GM12878 (cell line): Measurements from ENCODE around the gene TRDN. TPM values are rescaled to one million over a fixed set of nuclear protein-coding genes. Genes with fewer than 3 reads are reported as not detected.

ENCODE experiments used
- ATAC-seq: fragments of 200-7000 bp; cut with Tn5 transposase; 3 replicates; pipeline ENCODE4 v1.9.1; 2020; ENCODE audit warnings: mild to moderate bottlenecking, moderate library complexity
- BruUV-seq: library from RNA; stranded (reverse); fragments of 400-500 nt; replicated peaks from 2 replicates; lab custom pipeline; 2021; lab: Mats Ljungman, UMichigan
- CTCF ChIA-PET: fragments of 300-600 bp; sonication (Branson Sonifier 250); formaldehyde crosslinking; extraction: SDS; loops from one replicate; lab custom pipeline; 2021; ENCODE audit warnings: inconsistent platforms; lab: Yijun Ruan, JAX
- POLR2A ChIA-PET: fragments of 350-600 bp; formaldehyde crosslinking; extraction: SDS; loops from one replicate; lab custom pipeline; 2021; ENCODE audit warnings: inconsistent platforms; lab: Charles Lee
- RAD21 ChIA-PET: fragments of 300-600 bp; sonication (Branson Sonifier 250); formaldehyde crosslinking; loops from one replicate; lab custom pipeline; 2023; ENCODE audit warnings: antibody characterized with exemption; ENCODE audit not compliant: unreplicated experiment; lab: Charles Lee
- SMC1A ChIA-PET: fragments of 300-600 bp; sonication (Branson Sonifier 250); formaldehyde crosslinking; loops from one replicate; lab custom pipeline; 2023; ENCODE audit not compliant: unreplicated experiment, uncharacterized antibody; lab: Charles Lee
- DNase-seq: peaks from one replicate; pipeline ENCODE4 v3.0.0-alpha.2; 2011; ENCODE audit warnings: low read depth, low spot score
- FAIRE-seq: peaks from 3 replicates; lab custom pipeline; 2011; peaks lifted over from hg19 to GRCh38; lab: Jason Lieb, UNC
- H2AFZ ChIP-seq: 2 replicates; pipeline ENCODE4 v1.6.0; 2011; ENCODE audit warnings: low read depth, low read length, control low read depth; ENCODE audit not compliant: control insufficient read depth
- H3K27ac ChIP-seq: 2 replicates; pipeline ENCODE4 v1.5.1; 2011; ENCODE audit warnings: control low read depth; ENCODE audit not compliant: control insufficient read depth, insufficient read depth
- H3K27me3 ChIP-seq, 2 experiments: replicated peaks in 1 of 2; 2 replicates each; pipeline versions ENCODE4 v1.6.0 to v1.6.1; 2011; ENCODE audit warnings: low read length in 1 of 2; ENCODE audit not compliant: control insufficient read depth in 2 of 2, insufficient read depth in 2 of 2
- H3K36me3 ChIP-seq, 2 experiments: 2 replicates each; pipeline ENCODE4 v1.5.1; 2011; ENCODE audit warnings: low read length in 1 of 2; ENCODE audit not compliant: control insufficient read depth in 2 of 2, insufficient read depth in 2 of 2
- H3K4me1 ChIP-seq: 2 replicates; pipeline ENCODE4 v1.6.1; 2011; ENCODE audit warnings: mild to moderate bottlenecking, low read length, moderate library complexity, mixed read lengths; ENCODE audit not compliant: control insufficient read depth, insufficient read depth
- H3K4me2 ChIP-seq: 2 replicates; pipeline ENCODE4 v1.6.0; 2011; ENCODE audit warnings: control low read depth; ENCODE audit not compliant: control insufficient read depth, insufficient read depth
- H3K4me3 ChIP-seq: fragments of 200-600 bp; sonication (generic); 2 replicates; pipeline ENCODE4 v1.5.1; 2016
- H3K79me2 ChIP-seq: 2 replicates; pipeline ENCODE4 v1.6.0; 2011; ENCODE audit warnings: low read length; ENCODE audit not compliant: control insufficient read depth, insufficient read depth
- H3K9ac ChIP-seq: 2 replicates; pipeline ENCODE4 v1.8.0; 2011; ENCODE audit warnings: low read length, control low read depth, mixed read lengths; ENCODE audit not compliant: control insufficient read depth, insufficient read depth
- H3K9me3 ChIP-seq: replicated peaks from 3 replicates; pipeline ENCODE4 v1.5.1; 2011; ENCODE audit warnings: mild to moderate bottlenecking, low read length; ENCODE audit not compliant: control insufficient read depth, insufficient read depth
- H4K20me1 ChIP-seq: 2 replicates; pipeline ENCODE4 v1.6.0; 2011; ENCODE audit not compliant: control insufficient read depth, insufficient read depth
- BACH1 ChIP-seq: fragments of 450-650 bp; IDR thresholded peaks from 2 replicates; pipeline ENCODE4 v1.6.1; 2017; ENCODE audit warnings: mild to moderate bottlenecking, borderline replicate concordance
- CBFB ChIP-seq: IDR thresholded peaks from 2 replicates; pipeline ENCODE4 v1.6.1; 2016; ENCODE audit warnings: antibody characterized with exemption, low read depth
- CEBPB ChIP-seq, 2 experiments: fragments of 150-350 bp in 1 of 2; IDR thresholded peaks; 2 replicates each; pipeline ENCODE4 v1.6.1; 2012 to 2014; ENCODE audit warnings: low read depth in 2 of 2, low read length in 2 of 2, borderline replicate concordance in 1 of 2, inconsistent platforms in 1 of 2
- MEF2A ChIP-seq: IDR thresholded peaks from 2 replicates; pipeline ENCODE4 v1.6.1; 2011; ENCODE audit warnings: low read depth, mild to moderate bottlenecking, low read length, moderate library complexity; ENCODE audit not compliant: insufficient read depth
- PRDM15 ChIP-seq: fragments of 450-650 bp; formaldehyde crosslinking; IDR thresholded peaks from 2 replicates; pipeline ENCODE4 v1.4.0; 2020; ENCODE audit warnings: mild to moderate bottlenecking, moderate library complexity
- SPI1 ChIP-seq: IDR thresholded peaks from 2 replicates; pipeline ENCODE4 v1.6.1; 2011; ENCODE audit warnings: low read depth, mild to moderate bottlenecking, low read length, moderate library complexity, borderline replicate concordance; ENCODE audit not compliant: insufficient read depth
- SUZ12 ChIP-seq: fragments of 200-600 bp; sonication (generic); IDR thresholded peaks from one replicate; pipeline ENCODE4 v1.6.1; 2018; ENCODE audit warnings: antibody characterized with exemption, mild to moderate bottlenecking; ENCODE audit not compliant: unreplicated experiment
- USF2 ChIP-seq: IDR thresholded peaks from 2 replicates; pipeline ENCODE4 v1.6.1; 2011; ENCODE audit warnings: low read depth, low read length, improper control_type of control experiment, borderline replicate concordance
- WGBS: methylation state at CpG from one replicate; pipeline ENCODE4 v1.1.6; 2016; ENCODE audit warnings: low lambda C conversion rate; ENCODE audit not compliant: insufficient replicate concordance, insufficient coverage; ENCODE audit errors: missing lambda C conversion rate; 5-methylcytosine and 5-hydroxymethylcytosine counted together
- in situ Hi-C: fragments of 300-500 bp; cut with MboI; formaldehyde crosslinking; loops from 9 replicates; pipeline ENCODE4 v1.14.3; 2018; ENCODE audit warnings: mixed read lengths
- intact Hi-C: fragments of 100-400 bp; cut with micrococcal nuclease; formaldehyde crosslinking; loops from one replicate; pipeline ENCODE4 v1.14.2; 2022; ENCODE audit not compliant: unreplicated experiment
- polyA plus RNA-seq, 11 experiments: library from polyadenylated mRNA; depleted of rRNA in 4 of 11; unstranded in 6 of 11; stranded (reverse) in 5 of 11; fragments of >200 nt; fragmentation: Nextera tagmentation in 4 of 11; fragmentation: Illumina TruSeq in 1 of 11; extraction: Ambion mirVana in 4 of 11; extraction: Trizol in 1 of 11; gene quantifications; 1 replicate in 1 of 11; 2 replicates in 10 of 11; pipeline versions ENCODE4 v1.2.1 to v1.2.3, GENCODE V29; 2011 to 2016; ENCODE audit warnings: inconsistent platforms in 2 of 11, missing spikeins in 2 of 11, low read depth in 1 of 11
- total RNA-seq, 4 experiments: library from RNA; depleted of rRNA in 3 of 4; stranded (reverse); fragments of >200 nt in 3 of 4; fragmentation: Illumina TruSeq in 1 of 4; extraction: Trizol in 1 of 4; gene quantifications; 2 replicates each; pipeline versions ENCODE4 v1.2.1 to v1.2.3, GENCODE V29; 2013 to 2021

The TRDN gene
- total and polyA plus RNA-seq, 10 of the 15 experiments (the other 5 are each of a cell fraction or from before 2014, with no cell fraction given) = not detected

GRCh38 chr6:123632641-123633040 is 4.1 kb downstream of the TRDN start:
- POLR2A ChIA-PET = interaction anchor here (1.1 kb wide), 1 partner anchor 9 kb away, joined by 3 read pairs; no protein-coding TSS in a partner anchor
- BruUV-seq = no TSS peak
- Histone ChIP-seq H3K36me3 (no peaks in the 10 kb centered on the region), H2AFZ (no peak overlapping the region), H3K9me3 (no peaks in the 10 kb centered on the region), H3K27me3 (no peaks in the 10 kb centered on the region), H3K79me2 (no peaks in the 10 kb centered on the region), H3K4me1 (no peaks in the 10 kb centered on the region), H4K20me1 (no peaks in the 10 kb centered on the region), H3K4me2 (no peak overlapping the region), H3K4me3 (no peak overlapping the region), H3K27ac (no peak overlapping the region), H3K9ac (no peak overlapping the region)
- TF ChIP-seq BACH1 = no peak
- CTCF ChIA-PET = interaction anchor here (1.1 to 1.2 kb wide), 2 partner anchors 19 to 83 kb away, joined by 3 read pairs; no protein-coding TSS in a partner anchor
- in situ Hi-C loops (no loop called here), intact Hi-C loops (no loop called here)
- RAD21 ChIA-PET = no interaction called here
- FAIRE-seq (no peak), ATAC-seq (no peak), DNase-seq (no peak)
- 22% methylated on average over 4 of the region's 4 CpGs for WGBS
- SMC1A ChIA-PET = interaction anchor here (1.0 to 1.8 kb wide), 4 partner anchors 13 to 58 kb away, joined by 3 to 5 read pairs (median 4); no protein-coding TSS in a partner anchor

- intact Hi-C loops = no loop called here
- POLR2A ChIA-PET = interaction anchor here (0.6 kb wide), 1 partner anchor 13 kb away, joined by 3 read pairs; no protein-coding TSS in a partner anchor
- H3K36me3 ChIP-seq = no peaks in the 10 kb centered on the region
- TF ChIP-seq PRDM15 (CRISPR knock-in tag) (no peak), SPI1 (no peak), CEBPB (IDR thresholded peaks at IDR 0.05; ENCODE audit: borderline replicate concordance in 1 of 2, low read depth in 2 of 2, low read length in 2 of 2) (no peak), SUZ12 (no peak), MEF2A (no peak), USF2 (no peak), CBFB (no peak)
Observed at GRCh38 chr6:123629258-123629941, 7.3 kb downstream of the TRDN start.

More at GRCh38 chr6:123629258-123629941, 7.3 kb downstream of the TRDN start:
- ATAC-seq (no peak), FAIRE-seq (no peak), DNase-seq (no peak)
- Histone ChIP-seq H3K27ac (no peak overlapping the region), H3K79me2 (no peaks in the 10 kb centered on the region), H4K20me1 (no peaks in the 10 kb centered on the region), H3K4me1 (no peaks in the 10 kb centered on the region), H3K4me3 (no peak overlapping the region), H3K4me2 (no peak overlapping the region), H3K9me3 (no peaks in the 10 kb centered on the region), H3K27me3 (no peaks in the 10 kb centered on the region), H2AFZ (no peak overlapping the region), H3K9ac (no peak overlapping the region)
- SMC1A ChIA-PET = interaction anchor here (0.6 to 1.6 kb wide), 5 partner anchors 12 to 164 kb away, joined by 3 to 7 read pairs (median 3); no protein-coding TSS in a partner anchor
- CTCF ChIA-PET = no interaction called here
- 2% methylated on average over 3 of the region's 3 CpGs for WGBS
- RAD21 ChIA-PET = interaction anchor here (2.2 kb wide), 1 partner anchor 86 kb away, joined by 6 read pairs; no protein-coding TSS in a partner anchor
- BruUV-seq = no TSS peak
- in situ Hi-C loops = no loop called here
